ENCODE measurements around the gene KLHL11.

GRCh38 chr17:41860254-41860931, 4.8 kb downstream of the KLHL11 start:
- TF ChIP-seq CTCF (IDR thresholded peaks at IDR 0.05; ENCODE audit: low read depth, low read length, poor library complexity, severe bottlenecking) (no peak), EZH2phosphoT487 (IDR thresholded peaks at IDR 0.05; ENCODE audit: borderline replicate concordance, low read length) (no peak)
